Parathyroid adenoma (tissue), 2 donors: ENCODE data around the gene PLCB1.

ENCODE experiments used
- H2AFZ ChIP-seq: fragments of 300-600 bp; sonication (generic); one replicate; pipeline ENCODE4 v1.7.0; 2017; ENCODE audit warnings: antibody characterized with exemption, mild to moderate bottlenecking
- H3K27ac ChIP-seq: fragments of 300-600 bp; sonication (generic); one replicate; pipeline ENCODE4 v1.7.0; 2017
- H3K27me3 ChIP-seq: fragments of 300-600 bp; sonication (generic); one replicate; pipeline ENCODE4 v1.7.0; 2017; ENCODE audit warnings: low read length; ENCODE audit not compliant: control insufficient read depth, insufficient read depth
- H3K36me3 ChIP-seq: fragments of 300-600 bp; sonication (generic); one replicate; pipeline ENCODE4 v1.7.0; 2017; ENCODE audit warnings: low read length; ENCODE audit not compliant: control insufficient read depth, insufficient read depth
- H3K4me1 ChIP-seq: fragments of 300-600 bp; sonication (generic); one replicate; pipeline ENCODE4 v1.7.0; 2017; ENCODE audit warnings: control low read depth
- H3K4me2 ChIP-seq: fragments of 300-600 bp; sonication (generic); one replicate; pipeline ENCODE4 v1.7.0; 2017; ENCODE audit warnings: low read length
- H3K4me3 ChIP-seq: fragments of 300-600 bp; sonication (generic); one replicate; pipeline ENCODE4 v1.7.0; 2017; ENCODE audit warnings: low read depth, low read length
- H3K79me2 ChIP-seq: fragments of 300-600 bp; sonication (generic); one replicate; pipeline ENCODE4 v1.7.0; 2017; ENCODE audit warnings: control low read depth
- H3K9ac ChIP-seq: fragments of 300-600 bp; sonication (generic); one replicate; pipeline ENCODE4 v1.7.0; 2017; ENCODE audit warnings: mild to moderate bottlenecking
- H3K9me3 ChIP-seq: fragments of 300-600 bp; sonication (generic); one replicate; pipeline ENCODE4 v1.7.0; 2017; ENCODE audit warnings: low read length; ENCODE audit not compliant: control insufficient read depth
- TF ChIP-seq, protein P1 (sequence below): fragments of 300-600 bp; sonication (generic); IDR thresholded peaks from one replicate; pipeline ENCODE4 v1.7.0; 2017; ENCODE audit warnings: antibody characterized with exemption, mild to moderate bottlenecking
- donor health status: primary hyperparathyroidism.

Gene PLCB1

DNA sequence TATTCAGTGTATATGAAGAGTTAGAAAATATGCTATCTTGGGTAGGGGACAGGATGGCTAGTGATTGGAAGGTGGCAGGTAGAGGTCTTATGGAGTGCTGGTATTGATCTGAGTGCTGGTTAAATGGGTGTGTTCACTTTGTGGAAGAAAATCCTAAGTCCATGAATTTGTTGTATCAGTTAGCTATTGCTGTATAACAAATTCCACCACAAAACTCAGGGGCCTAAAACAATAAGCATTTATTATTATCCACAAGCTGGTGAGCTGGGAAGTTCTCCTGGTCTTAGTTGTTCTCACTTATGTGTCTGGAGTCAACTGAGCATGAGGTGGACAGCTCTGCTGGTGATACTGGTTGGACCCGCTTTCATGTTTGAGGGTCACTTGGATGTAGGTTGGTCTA lies 724.6 kb downstream of the PLCB1 start:
- Histone ChIP-seq H3K27me3 (no peaks in the 10 kb centered on the region), H3K4me1 (no peaks in the 10 kb centered on the region), H3K27ac (no peak overlapping the region), H3K9me3 (no peaks in the 10 kb centered on the region), H3K4me2 (no peak overlapping the region), H3K4me3 (no peak overlapping the region), H3K36me3 (no peaks in the 10 kb centered on the region), H3K79me2 (no peaks in the 10 kb centered on the region), H2AFZ (no peak overlapping the region), H3K9ac (no peak overlapping the region)
- TF ChIP-seq, protein P1, sequence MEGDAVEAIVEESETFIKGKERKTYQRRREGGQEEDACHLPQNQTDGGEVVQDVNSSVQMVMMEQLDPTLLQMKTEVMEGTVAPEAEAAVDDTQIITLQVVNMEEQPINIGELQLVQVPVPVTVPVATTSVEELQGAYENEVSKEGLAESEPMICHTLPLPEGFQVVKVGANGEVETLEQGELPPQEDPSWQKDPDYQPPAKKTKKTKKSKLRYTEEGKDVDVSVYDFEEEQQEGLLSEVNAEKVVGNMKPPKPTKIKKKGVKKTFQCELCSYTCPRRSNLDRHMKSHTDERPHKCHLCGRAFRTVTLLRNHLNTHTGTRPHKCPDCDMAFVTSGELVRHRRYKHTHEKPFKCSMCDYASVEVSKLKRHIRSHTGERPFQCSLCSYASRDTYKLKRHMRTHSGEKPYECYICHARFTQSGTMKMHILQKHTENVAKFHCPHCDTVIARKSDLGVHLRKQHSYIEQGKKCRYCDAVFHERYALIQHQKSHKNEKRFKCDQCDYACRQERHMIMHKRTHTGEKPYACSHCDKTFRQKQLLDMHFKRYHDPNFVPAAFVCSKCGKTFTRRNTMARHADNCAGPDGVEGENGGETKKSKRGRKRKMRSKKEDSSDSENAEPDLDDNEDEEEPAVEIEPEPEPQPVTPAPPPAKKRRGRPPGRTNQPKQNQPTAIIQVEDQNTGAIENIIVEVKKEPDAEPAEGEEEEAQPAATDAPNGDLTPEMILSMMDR, result no peak

- Histone ChIP-seq H2AFZ (no peak overlapping the region), H3K79me2 (no peaks in the 10 kb centered on the region), H3K36me3 (no peaks in the 10 kb centered on the region), H3K9ac (no peak overlapping the region), H3K4me3 (no peak overlapping the region), H3K9me3 (no peaks in the 10 kb centered on the region), H3K27me3 (no peaks in the 10 kb centered on the region), H3K4me2 (no peak overlapping the region), H3K4me1 (no peaks in the 10 kb centered on the region), H3K27ac (no peak overlapping the region)
- TF ChIP-seq, protein P1, result no peak
Measured at GRCh38 chr20:8858181-8858787, 726.2 kb downstream of the PLCB1 start.

DNA sequence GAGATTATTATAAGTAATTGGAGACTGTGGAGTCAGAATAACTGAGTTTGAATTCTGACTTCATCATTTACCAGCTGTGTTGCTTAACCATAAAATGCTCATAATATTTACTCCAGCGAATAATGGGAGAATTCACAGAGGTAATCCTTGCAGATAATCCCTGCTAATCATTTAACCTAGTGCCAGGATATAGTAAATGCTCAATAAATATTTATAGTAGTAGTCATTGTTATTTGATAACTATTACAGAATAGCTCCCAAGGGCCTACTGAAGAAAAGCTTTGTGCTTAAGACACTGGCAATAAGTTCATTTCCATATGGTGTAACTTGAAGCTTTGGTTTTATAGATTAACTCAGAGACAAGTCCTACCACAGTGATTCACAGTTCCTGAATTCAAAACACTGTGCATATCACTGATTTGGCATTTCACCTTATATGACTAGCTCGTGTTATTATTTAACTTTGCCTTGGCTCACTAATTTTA lies 728.0 kb downstream of the PLCB1 start:
- H3K79me2 ChIP-seq, result no peaks in the 10 kb centered on the region
- no peaks in the 10 kb centered on the region for H3K4me1 ChIP-seq
- TF ChIP-seq, protein P1, result no peak

GRCh38 chr20:8862092-8862491 lies 730.0 kb downstream of the PLCB1 start:
- no peaks in the 10 kb centered on the region for H3K4me1 ChIP-seq
- H3K27ac ChIP-seq, result no peak overlapping the region
- no peaks in the 10 kb centered on the region for H3K9me3 ChIP-seq
- H3K4me2 ChIP-seq, result no peak overlapping the region
- no peaks in the 10 kb centered on the region for H3K27me3 ChIP-seq
- H3K4me3 ChIP-seq, result no peak overlapping the region
- no peak overlapping the region for H2AFZ ChIP-seq
- no peak overlapping the region for H3K9ac ChIP-seq
- H3K79me2 ChIP-seq, result no peaks in the 10 kb centered on the region
- no peaks in the 10 kb centered on the region for H3K36me3 ChIP-seq
- TF ChIP-seq, protein P1, result no peak

More for the DNA sequence above, 728.0 kb downstream of the PLCB1 start:
- no peak overlapping the region for H3K4me2 ChIP-seq
- no peak overlapping the region for H3K9ac ChIP-seq
- no peaks in the 10 kb centered on the region for H3K27me3 ChIP-seq
- H3K27ac ChIP-seq, result no peak overlapping the region
- H3K9me3 ChIP-seq, result no peaks in the 10 kb centered on the region
- no peak overlapping the region for H3K4me3 ChIP-seq
- H2AFZ ChIP-seq, result no peak overlapping the region
- H3K36me3 ChIP-seq, result no peaks in the 10 kb centered on the region

DNA sequence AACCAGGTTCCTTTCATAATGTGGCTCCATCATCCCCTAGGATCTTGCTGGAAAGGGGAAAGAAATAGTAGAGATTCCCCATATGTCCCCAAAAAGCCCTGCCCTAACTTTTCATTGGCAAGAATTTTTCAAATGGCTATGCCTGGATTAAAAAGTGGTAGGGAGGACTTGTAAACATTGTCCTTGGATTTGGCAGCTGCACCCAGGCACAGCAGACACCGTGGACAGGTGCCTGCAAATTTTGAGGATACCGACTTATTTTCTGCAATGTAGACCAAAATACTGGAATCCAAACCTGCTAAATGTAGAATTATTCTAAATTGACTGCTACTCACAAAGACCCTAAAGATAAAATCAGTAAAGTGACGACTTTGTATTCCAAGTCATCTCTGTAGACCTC lies 733.6 kb downstream of the PLCB1 start:
- Histone ChIP-seq H3K4me1 (peaks cover 2% of the 10 kb centered on the region), H3K9ac (no peak overlapping the region), H3K27me3 (no peaks in the 10 kb centered on the region), H3K4me2 (no peak overlapping the region), H3K79me2 (no peaks in the 10 kb centered on the region), H2AFZ (no peak overlapping the region), H3K27ac (no peak overlapping the region), H3K4me3 (no peak overlapping the region), H3K36me3 (no peaks in the 10 kb centered on the region), H3K9me3 (no peaks in the 10 kb centered on the region)
- TF ChIP-seq, protein P1, result no peak
